Measurements from ENCODE around the gene IMP3.

The IMP3 gene

DNA sequence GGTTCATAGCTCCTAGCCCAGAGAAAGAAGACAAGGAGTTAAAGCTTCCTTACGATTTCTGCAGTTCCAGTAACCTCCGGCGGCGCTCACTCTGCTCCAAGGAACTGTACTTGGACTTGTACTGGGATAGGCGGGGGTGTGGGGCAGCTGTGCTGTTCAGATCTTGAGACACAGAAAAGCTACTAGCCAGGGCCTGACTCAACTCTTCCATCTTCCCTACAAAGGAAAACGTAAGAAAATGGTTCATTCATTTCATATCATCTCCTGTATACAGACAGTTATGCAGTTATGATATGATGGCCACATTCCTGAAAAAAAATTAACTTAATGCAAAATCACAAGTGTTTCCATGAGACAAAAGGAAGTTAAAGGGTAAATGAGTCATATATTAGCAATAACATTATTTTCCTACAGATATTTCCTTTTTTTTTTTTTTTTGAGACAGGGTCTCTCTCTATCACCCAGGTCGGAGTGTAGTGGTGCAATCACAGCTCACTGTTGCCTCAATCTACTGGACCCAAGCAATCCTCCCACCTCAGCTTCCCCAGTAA, 19.1 kb downstream of the IMP3 start:
- DNase-seq (ENCODE audit: low spot score): no peak

DNA sequence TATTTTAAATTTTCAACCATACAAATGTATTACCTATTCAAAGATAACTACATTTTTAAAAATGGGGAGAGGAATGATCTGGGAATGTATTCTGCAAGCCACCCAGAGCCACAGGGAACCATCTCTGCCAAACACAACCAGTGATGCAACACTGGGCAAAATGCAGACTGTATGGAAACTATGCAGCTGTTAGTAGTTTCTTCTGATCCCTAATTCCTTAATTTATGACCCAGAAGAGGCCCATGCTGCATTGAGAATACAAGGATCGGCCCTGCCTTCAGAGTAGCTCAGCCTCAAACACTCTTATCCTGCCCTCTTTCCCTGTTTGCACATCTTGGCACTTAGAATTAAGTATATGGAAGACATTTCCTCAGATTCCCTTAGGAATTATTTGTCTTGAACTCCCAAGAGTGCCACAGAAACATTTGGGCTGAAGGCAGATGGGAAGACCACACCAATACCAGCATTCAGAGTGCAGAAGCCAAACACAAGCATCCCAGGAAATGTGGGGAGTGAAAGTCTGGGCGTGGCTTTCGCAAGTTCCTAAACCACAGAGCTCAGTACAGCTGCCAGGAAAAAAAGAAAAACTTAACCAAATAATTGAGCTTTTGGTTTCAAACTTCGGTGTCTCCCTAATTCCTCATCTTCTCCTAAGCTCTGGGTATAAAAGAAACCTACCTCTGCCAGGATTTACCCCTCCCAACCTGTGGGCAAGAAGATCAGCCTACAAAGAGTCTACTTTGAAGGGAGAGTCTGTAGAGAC, 19.8 kb downstream of the IMP3 start:
- no peak for DNase-seq (ENCODE audit: low spot score)

- DNase-seq (ENCODE audit: low spot score): no peak
Observed at GRCh38 chr15:75616766-75617165, 23.3 kb downstream of the IMP3 start.

DNA sequence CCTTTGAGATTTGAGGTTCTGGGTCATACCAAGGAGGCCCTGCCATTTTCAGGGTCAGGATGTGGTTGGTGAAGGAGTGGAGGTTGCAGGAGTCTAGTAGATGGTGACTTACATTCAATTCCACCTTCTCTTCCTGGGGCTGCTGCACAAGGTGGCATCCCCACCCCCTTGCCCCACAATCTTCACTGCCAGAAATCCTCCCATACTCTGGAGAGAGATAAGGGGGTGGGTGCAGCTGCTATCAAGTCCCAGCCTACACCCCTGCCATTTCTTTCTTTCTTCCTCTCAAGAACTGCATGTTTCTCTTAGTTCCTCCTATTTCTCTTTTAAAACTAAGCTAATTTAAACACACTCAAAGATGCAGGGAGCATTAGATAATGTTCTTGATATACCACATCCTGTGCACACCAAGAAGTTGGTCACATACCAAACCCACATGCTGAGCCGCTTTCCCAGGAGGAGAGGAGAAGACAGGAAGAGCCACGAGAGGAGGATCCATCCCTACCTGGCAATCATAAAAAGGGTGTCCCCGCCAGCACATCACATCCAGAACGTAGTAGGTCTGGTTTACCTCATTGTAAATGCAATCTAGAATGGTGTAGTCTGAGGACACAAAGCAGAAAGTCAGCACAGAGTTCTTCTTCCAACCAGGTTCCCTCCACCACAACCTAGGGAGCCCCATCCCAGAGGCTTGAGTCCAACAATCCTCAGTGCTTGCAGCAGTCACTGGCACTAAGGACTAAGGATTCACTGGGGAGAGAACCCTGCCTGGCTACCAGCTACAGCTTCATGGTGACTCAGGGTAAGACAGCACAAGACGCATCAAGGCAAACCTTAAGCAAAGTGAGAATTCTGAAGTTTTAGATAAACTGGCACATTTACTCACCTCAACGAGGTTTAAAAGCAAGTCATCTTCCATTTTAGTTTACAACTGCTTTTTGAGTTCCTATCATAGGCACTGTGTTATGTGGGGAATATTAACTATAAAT, 33.0 kb downstream of the IMP3 start:
- DNase-seq (ENCODE audit: low spot score): no peak

GRCh38 chr15:75606026-75606425, 34.0 kb downstream of the IMP3 start:
- no peak for DNase-seq (ENCODE audit: low spot score)

DNA sequence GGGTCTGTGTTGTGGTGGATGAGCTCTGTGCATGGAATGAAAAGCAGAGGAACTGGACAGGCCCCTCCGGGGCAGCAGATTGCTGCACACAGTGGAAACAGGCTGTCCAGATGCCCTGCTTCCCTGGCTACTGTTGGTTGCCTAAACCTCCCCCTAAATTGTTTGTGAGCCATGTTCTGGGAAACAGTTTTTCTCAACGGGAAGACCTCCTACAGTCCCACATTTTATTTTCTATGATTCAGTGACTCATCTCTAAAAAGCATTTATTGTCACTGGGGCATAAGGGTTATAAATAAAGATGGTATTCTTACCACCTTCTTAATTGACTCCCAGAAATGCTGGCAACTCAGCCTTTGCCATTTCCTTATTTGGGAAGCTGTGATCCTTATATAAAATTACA, 40.6 kb downstream of the IMP3 start:
- DNase-seq (ENCODE audit: low spot score): no peak

DNA sequence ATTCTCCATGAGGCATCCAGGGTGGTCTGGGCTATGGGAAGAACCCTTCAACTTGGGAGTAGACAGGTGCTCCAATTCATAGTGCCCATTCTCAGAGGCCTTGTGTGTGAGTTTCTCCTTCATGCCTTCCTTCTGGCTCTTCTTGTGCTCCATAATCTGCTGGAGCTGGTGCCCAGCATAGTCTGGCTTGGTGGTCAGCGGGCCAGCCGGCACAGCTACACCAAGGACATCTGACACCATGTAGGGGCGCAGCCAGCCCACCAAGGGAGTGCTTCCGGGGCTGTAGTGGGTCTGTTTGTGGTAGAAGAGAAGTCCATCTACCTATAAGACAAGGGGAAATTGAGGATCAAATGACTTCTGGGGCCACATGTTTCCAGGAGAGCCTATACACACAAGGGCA, 41.7 kb downstream of the IMP3 start:
- DNase-seq (ENCODE audit: low spot score): no peak

DNA sequence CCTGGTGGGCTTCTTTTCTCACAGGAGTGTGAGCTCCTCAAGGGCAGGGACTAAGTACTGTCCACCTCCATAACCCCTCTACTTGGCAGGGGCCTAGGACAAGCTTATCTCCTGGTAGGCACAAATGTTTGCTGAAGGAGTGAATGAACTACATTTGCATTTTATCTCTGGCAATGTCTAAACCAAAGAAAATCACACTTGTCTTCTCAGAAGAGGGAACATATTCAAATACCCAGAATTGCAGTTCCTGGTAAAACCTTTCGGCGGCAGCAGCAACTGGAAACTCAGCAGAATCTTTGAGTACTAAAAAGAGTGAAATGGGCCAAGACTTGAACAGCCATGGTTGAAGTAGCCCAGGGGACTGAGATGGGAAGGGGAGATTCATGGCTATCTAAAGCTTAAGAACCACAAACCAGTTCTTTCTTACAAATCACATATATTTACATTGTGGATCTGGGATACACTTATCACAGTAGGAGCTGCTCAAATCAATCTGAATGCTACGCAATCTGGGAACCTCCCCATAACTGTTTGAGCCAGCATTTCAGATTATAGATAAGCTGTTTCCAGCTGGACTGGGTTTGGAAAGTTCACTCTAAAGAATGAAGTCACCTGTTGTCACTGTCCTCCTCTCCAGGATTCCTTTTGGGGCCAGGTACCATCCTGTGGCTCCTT, 42.2 kb downstream of the IMP3 start:
- DNase-seq (ENCODE audit: low spot score): no peak

DNA sequence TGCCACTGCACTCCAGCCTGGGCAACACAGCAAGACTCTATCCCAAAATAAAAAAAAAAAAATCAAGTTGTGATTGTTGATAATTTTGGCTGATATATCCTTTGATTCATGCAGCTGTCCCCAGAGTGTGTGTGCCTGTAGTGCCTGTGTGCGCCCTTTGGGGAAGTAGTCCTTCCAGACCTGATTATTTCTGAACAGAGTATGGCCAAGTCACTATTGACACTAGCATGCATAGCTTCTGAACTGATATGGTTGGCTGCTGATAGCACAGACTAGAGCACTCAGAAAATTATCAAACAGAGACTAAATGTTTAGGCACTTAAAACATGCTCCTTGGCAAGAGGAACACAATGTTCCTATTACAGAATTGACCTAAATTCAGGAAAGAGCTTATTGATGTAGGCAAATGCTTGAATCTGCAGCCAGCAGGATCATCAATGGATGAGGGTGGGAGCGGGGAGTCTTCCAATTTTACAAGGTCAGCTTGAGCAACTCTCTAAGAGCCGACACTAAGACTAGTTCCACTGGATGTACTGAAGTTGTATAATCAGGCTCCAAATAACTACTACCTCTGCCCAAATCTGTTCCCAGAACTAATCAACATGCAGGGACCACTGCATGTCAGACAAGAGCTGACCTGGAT, 43.2 kb downstream of the IMP3 start:
- no peak for DNase-seq (ENCODE audit: low spot score)

- no peak for DNase-seq (ENCODE audit: low spot score)
Observed at GRCh38 chr15:75594276-75594675, 45.7 kb downstream of the IMP3 start.

GRCh38 chr15:75591655-75592364, 48.2 kb downstream of the IMP3 start:
- no peak for DNase-seq (ENCODE audit: low spot score)

DNA sequence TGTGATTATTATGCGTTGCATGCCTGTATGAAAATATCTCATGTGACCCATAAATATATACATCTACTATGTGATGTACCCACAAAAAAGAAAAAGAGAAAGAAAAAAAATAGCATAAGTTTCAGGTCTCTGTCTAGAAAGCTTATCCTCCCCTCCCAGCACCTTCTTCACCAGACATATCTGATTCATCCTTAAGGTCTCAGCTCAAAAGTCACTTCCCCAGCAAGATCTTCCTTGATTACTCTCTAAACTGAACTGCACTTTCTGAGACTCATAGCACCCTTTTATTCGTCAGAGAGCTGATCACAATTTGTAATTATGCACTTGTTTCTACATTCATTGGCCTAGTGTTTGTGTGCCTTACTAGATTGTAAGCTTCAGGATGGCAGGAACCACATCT, 49.8 kb downstream of the IMP3 start:
- no peak for DNase-seq (ENCODE audit: low spot score)

Measured in germinal center (tissue), 1 donor.